ENCODE measurements around the gene ACTL6B. TPM values are rescaled to one million over a fixed set of nuclear protein-coding genes. Genes with fewer than 3 reads are reported as not detected.

ACTL6B gene
- total and polyA plus RNA-seq, 9 of the 15 experiments (the other 6 are each of a cell fraction or from before 2014, with no cell fraction given): not detected

GRCh38 chr7:100676501-100677306 is 20.5 kb upstream of the ACTL6B start (continued):
- TF ChIP-seq ELK1 (CRISPR knock-in tag; IDR thresholded peaks at IDR 0.05): no peak
- TF ChIP-seq TRIM24 (IDR thresholded peaks at IDR 0.05): no peak
- no peak for TF ChIP-seq PRPF4 (IDR thresholded peaks at IDR 0.05; ENCODE audit: insufficient read depth, low read depth, low read length, poor library complexity, severe bottlenecking)
- TF ChIP-seq, protein P1, sequence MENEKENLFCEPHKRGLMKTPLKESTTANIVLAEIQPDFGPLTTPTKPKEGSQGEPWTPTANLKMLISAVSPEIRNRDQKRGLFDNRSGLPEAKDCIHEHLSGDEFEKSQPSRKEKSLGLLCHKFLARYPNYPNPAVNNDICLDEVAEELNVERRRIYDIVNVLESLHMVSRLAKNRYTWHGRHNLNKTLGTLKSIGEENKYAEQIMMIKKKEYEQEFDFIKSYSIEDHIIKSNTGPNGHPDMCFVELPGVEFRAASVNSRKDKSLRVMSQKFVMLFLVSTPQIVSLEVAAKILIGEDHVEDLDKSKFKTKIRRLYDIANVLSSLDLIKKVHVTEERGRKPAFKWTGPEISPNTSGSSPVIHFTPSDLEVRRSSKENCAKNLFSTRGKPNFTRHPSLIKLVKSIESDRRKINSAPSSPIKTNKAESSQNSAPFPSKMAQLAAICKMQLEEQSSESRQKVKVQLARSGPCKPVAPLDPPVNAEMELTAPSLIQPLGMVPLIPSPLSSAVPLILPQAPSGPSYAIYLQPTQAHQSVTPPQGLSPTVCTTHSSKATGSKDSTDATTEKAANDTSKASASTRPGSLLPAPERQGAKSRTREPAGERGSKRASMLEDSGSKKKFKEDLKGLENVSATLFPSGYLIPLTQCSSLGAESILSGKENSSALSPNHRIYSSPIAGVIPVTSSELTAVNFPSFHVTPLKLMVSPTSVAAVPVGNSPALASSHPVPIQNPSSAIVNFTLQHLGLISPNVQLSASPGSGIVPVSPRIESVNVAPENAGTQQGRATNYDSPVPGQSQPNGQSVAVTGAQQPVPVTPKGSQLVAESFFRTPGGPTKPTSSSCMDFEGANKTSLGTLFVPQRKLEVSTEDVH (IDR thresholded peaks at IDR 0.05; ENCODE audit: low read depth, partially characterized antibody): no peak
- TF ChIP-seq SP1 (CRISPR knock-in tag; IDR thresholded peaks at IDR 0.05): no peak
- TF ChIP-seq NCOA4 (IDR thresholded peaks at IDR 0.05; ENCODE audit: partially characterized antibody): no peak
- 0 out of 2 replicates have a peak, but pooled peaks have one; percentile 4 for TF ChIP-seq POLR2AphosphoS5 (IDR thresholded peaks at IDR 0.05; ENCODE audit: control insufficient read depth, insufficient read depth, low read depth, low read length)
- TF ChIP-seq GATAD2B (IDR thresholded peaks at IDR 0.05; ENCODE audit: borderline replicate concordance): no peak
- no peak for TF ChIP-seq ARID2 (IDR thresholded peaks at IDR 0.05)
- TF ChIP-seq, protein P2, sequence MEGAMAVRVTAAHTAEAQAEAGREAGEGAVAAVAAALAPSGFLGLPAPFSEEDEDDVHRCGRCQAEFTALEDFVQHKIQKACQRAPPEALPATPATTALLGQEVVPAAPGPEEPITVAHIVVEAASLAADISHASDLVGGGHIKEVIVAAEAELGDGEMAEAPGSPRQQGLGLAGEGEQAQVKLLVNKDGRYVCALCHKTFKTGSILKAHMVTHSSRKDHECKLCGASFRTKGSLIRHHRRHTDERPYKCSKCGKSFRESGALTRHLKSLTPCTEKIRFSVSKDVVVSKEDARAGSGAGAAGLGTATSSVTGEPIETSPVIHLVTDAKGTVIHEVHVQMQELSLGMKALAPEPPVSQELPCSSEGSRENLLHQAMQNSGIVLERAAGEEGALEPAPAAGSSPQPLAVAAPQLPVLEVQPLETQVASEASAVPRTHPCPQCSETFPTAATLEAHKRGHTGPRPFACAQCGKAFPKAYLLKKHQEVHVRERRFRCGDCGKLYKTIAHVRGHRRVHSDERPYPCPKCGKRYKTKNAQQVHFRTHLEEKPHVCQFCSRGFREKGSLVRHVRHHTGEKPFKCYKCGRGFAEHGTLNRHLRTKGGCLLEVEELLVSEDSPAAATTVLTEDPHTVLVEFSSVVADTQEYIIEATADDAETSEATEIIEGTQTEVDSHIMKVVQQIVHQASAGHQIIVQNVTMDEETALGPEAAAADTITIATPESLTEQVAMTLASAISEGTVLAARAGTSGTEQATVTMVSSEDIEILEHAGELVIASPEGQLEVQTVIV (CRISPR knock-in tag; IDR thresholded peaks at IDR 0.05; ENCODE audit: borderline replicate concordance): no peak
- no peak for TF ChIP-seq RHOXF2B (CRISPR knock-in tag; conservative IDR thresholded peaks at IDR 0.05)
- no peak for TF ChIP-seq ZNF507 (tag; conservative IDR thresholded peaks at IDR 0.05)
- TF ChIP-seq FOXM1 (IDR thresholded peaks at IDR 0.05; ENCODE audit: low read depth): no peak
- TF ChIP-seq FOXM1 (CRISPR knock-in tag; IDR thresholded peaks at IDR 0.05; ENCODE audit: low read depth): no peak
- TF ChIP-seq LCOR (CRISPR knock-in tag; IDR thresholded peaks at IDR 0.05): no peak
- TF ChIP-seq RBM15 (IDR thresholded peaks at IDR 0.05; ENCODE audit: insufficient read depth, low read length): no peak
- TF ChIP-seq, protein P3, sequence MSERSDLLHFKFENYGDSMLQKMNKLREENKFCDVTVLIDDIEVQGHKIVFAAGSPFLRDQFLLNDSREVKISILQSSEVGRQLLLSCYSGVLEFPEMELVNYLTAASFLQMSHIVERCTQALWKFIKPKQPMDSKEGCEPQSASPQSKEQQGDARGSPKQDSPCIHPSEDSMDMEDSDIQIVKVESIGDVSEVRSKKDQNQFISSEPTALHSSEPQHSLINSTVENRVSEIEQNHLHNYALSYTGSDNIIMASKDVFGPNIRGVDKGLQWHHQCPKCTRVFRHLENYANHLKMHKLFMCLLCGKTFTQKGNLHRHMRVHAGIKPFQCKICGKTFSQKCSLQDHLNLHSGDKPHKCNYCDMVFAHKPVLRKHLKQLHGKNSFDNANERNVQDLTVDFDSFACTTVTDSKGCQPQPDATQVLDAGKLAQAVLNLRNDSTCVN (CRISPR knock-in tag; IDR thresholded peaks at IDR 0.05): no peak
- no peak for TF ChIP-seq MYNN (IDR thresholded peaks at IDR 0.05)
- no peak for TF ChIP-seq MYNN (CRISPR knock-in tag; IDR thresholded peaks at IDR 0.05)
- TF ChIP-seq NONO (IDR thresholded peaks at IDR 0.05; ENCODE audit: low read depth in 2 of 2, low read length in 1 of 2): no peak
- no peak for TF ChIP-seq TEAD1 (CRISPR knock-in tag; IDR thresholded peaks at IDR 0.05)

All from K562 (cell line).